Measurements from ENCODE around the gene KCNC2.

GRCh38 chr12:75259143-75259542 lies 49.5 kb upstream of the KCNC2 start:
- no peak for TF ChIP-seq CTCF (IDR thresholded peaks at IDR 0.05; ENCODE audit: low read depth, low read length, poor library complexity, severe bottlenecking)
- TF ChIP-seq EZH2phosphoT487 (IDR thresholded peaks at IDR 0.05; ENCODE audit: borderline replicate concordance, low read length) = no peak
